ENCODE data around the gene AHCY. TPM values are rescaled to one million over a fixed set of nuclear protein-coding genes. Genes with fewer than 3 reads are reported as not detected.

Gene AHCY
- polyA plus RNA-seq, 1 donor from 2014 or later = 37.1 TPM

GRCh38 chr20:34240693-34241615 is 62.2 kb downstream of the AHCY start, which contains the start of gene ASIP:
Gene ASIP, plus strand, starts transcription at chr20:34241423. Its CDS starts 18,952 bp downstream, at chr20:34260375.
- H3K36me3 ChIP-seq (ENCODE audit: insufficient read depth, low read length) = no peaks in the 10 kb centered on the region
- no peaks in the 10 kb centered on the region for H3F3A ChIP-seq (ENCODE audit: insufficient read depth, low read length, poor library complexity, severe bottlenecking)
- no peaks in the 10 kb centered on the region for H3K27me3 ChIP-seq (ENCODE audit: insufficient read depth, low read depth, low read length)
- H3K9me3 ChIP-seq (ENCODE audit: low read length) = no peaks in the 10 kb centered on the region
- no peak within 1 kb of the TSS for H3K4me3 ChIP-seq (ENCODE audit: low read length)
- TF ChIP-seq EZH2 (IDR thresholded peaks at IDR 0.05; ENCODE audit: borderline replicate concordance, insufficient read depth, low read length, poor library complexity, severe bottlenecking) (no peak), EP300 (conservative IDR thresholded peaks at IDR 0.05; ENCODE audit: poor library complexity, severe bottlenecking) (no peak), REST (IDR thresholded peaks at IDR 0.05; ENCODE audit: borderline replicate concordance) (no peak)
- no peak within 1 kb of the TSS for H3K9ac ChIP-seq (ENCODE audit: low read length)
- no peak within 1 kb of the TSS for H3K27ac ChIP-seq (ENCODE audit: low read length)
- no peak within 1 kb of the TSS for H2AFZ ChIP-seq (ENCODE audit: low read depth, low read length)
- H3K4me2 ChIP-seq (ENCODE audit: low read length) = no peak within 1 kb of the TSS
- no peaks in the 10 kb centered on the region for H3K79me2 ChIP-seq (replicated peaks; ENCODE audit: insufficient read depth, low read length)
- H4K20me1 ChIP-seq (ENCODE audit: insufficient read depth) = no peaks in the 10 kb centered on the region
- H3K9me2 ChIP-seq (ENCODE audit: insufficient read depth, low read length) = no peaks in the 10 kb centered on the region

DNA sequence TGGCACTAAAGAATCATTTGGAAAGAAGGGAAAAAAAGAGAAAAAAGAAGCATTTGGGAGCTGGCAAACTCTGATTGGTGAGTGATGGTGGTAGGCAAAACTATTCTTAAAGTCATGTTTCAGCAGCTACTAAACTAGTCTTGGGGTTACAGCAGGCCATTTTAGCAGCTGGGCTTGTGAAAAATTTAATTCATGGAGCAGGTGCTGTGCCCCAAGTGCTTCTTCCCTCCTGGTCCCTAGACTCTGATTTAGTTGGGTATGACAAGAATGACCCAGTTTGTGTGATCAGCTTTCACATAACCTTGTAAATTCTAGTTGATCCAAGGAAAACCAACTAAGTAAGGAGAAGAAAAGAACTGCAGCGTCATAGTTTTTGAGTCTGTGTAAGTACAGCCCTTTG is 63.0 kb downstream of the AHCY start:
- TF ChIP-seq POLR2AphosphoS5 (IDR thresholded peaks at IDR 0.05) (no peak), EZH2 (IDR thresholded peaks at IDR 0.05; ENCODE audit: borderline replicate concordance, insufficient read depth, low read length, poor library complexity, severe bottlenecking) (no peak), EP300 (conservative IDR thresholded peaks at IDR 0.05; ENCODE audit: poor library complexity, severe bottlenecking) (no peak), SMC3 (conservative IDR thresholded peaks at IDR 0.05; ENCODE audit: poor library complexity) (no peak), REST (IDR thresholded peaks at IDR 0.05; ENCODE audit: borderline replicate concordance) (no peak), CTCF (IDR thresholded peaks at IDR 0.05; ENCODE audit: poor library complexity, severe bottlenecking) (no peak), RAD21 (conservative IDR thresholded peaks at IDR 0.05) (no peak), TAF1 (IDR thresholded peaks at IDR 0.05; ENCODE audit: low read depth) (no peak), MXI1 (conservative IDR thresholded peaks at IDR 0.05; ENCODE audit: poor library complexity, severe bottlenecking) (no peak)
- Histone ChIP-seq H3K9ac (ENCODE audit: low read length) (no peak overlapping the region), H3K9me3 (ENCODE audit: low read length) (no peaks in the 10 kb centered on the region), H3K79me2 (replicated peaks; ENCODE audit: insufficient read depth, low read length) (no peaks in the 10 kb centered on the region), H3K27ac (ENCODE audit: low read length) (no peak overlapping the region), H3K4me2 (ENCODE audit: low read length) (no peak overlapping the region), H4K20me1 (ENCODE audit: insufficient read depth) (no peaks in the 10 kb centered on the region), H3K4me3 (ENCODE audit: low read length) (no peak overlapping the region), H3K36me3 (ENCODE audit: insufficient read depth, low read length) (no peaks in the 10 kb centered on the region), H3F3A (ENCODE audit: insufficient read depth, low read length, poor library complexity, severe bottlenecking) (no peaks in the 10 kb centered on the region), H3K9me2 (ENCODE audit: insufficient read depth, low read length) (no peaks in the 10 kb centered on the region), H3K27me3 (ENCODE audit: insufficient read depth, low read depth, low read length) (no peaks in the 10 kb centered on the region), H2AFZ (ENCODE audit: low read depth, low read length) (no peak overlapping the region)
